GM12892 (cell line): ENCODE data around the gene IL3.

Source experiments
- DNase-seq: peaks from one replicate; pipeline ENCODE4 v3.0.0; 2011; ENCODE audit not compliant: insufficient read length
- FAIRE-seq: peaks from 2 replicates; lab custom pipeline; 2011; peaks lifted over from hg19 to GRCh38; lab: Jason Lieb, UNC
- POLR2A ChIP-seq: IDR thresholded peaks from 2 replicates; pipeline ENCODE4 v1.6.1; 2011; ENCODE audit warnings: low read depth, low read length, control low read depth
- POLR2AphosphoS5 ChIP-seq: IDR thresholded peaks from 2 replicates; pipeline ENCODE4 v1.6.1; 2011; ENCODE audit warnings: low read depth, low read length, control low read depth
- TAF1 ChIP-seq: IDR thresholded peaks from 2 replicates; pipeline ENCODE4 v1.6.1; 2011; ENCODE audit warnings: low read depth, mild to moderate bottlenecking, control low read depth, low read length, borderline replicate concordance

Gene IL3

DNA sequence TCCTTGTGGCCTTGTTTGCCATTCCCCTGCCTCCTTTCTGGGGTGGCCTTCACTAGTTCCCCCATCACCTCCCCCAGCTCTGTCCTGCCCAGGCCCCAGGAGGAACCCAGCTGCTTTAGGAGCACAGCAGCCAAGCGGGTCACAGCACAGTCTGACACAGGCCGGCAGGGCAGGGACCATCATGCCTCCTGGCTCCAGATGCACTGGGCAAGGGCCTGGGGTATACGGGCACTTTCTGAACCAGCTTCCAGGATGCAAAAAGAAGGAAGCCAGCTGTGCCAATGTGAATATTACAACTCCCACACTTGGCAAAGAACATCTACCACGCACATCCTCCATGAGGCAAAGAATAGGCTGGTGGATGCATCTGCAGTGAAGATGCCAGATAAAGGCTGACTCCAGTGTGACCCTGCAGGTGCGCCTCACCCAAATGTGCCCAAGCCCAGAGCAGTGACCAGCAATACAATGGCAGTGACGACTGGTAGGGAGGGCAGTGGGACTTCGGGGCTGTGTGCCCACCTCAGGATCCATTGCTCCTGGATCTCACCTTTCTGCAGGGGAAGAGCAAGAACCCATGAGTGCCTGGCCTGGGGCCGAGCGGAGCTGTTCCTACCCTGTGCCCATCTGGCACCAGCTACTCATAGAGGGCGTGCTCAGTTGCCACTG lies 6.3 kb upstream of the IL3 start:
- FAIRE-seq (no peak), DNase-seq (no peak)
- TF ChIP-seq POLR2AphosphoS5 (no peak), TAF1 (no peak), POLR2A (no peak)

DNA sequence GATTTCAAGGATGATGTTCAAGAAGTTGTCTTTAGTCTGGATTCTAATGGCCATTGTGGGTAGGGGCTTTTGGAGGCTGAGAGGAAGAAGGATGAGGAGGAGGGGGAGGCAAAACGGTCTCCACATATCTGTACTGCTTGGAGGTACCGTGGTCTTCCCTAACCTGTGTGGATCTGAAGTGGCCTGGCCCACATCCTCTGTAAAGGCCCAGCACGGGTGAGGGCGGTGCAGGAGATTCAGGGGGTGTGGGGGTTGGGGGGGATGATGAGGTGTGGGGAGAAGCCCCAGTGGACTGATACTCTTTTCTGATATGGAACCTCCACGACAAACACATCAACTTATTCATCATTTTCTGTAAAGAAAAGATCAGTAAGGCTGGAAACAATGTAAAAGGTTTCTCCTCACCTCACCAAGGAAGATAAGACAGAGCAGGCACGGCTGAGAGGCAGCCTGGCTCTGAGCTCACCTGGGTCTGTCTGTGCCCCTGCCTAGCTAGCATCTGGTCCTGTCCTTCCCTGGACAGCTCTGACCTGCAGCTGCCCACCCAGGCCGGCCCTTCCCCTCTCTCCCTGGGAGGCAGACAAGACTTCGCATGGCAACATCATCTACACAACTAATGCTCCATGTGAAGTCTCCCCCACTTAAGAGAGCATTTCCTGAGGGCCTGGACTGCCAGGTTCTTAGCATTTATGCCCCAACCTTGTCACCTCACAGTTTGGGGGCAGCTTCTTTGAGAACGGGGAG lies 5.6 kb upstream of the IL3 start:
- no peak for TF ChIP-seq TAF1
- no peak for TF ChIP-seq POLR2A
- TF ChIP-seq POLR2AphosphoS5, result no peak
- DNase-seq, result no peak
- FAIRE-seq, result no peak

DNA sequence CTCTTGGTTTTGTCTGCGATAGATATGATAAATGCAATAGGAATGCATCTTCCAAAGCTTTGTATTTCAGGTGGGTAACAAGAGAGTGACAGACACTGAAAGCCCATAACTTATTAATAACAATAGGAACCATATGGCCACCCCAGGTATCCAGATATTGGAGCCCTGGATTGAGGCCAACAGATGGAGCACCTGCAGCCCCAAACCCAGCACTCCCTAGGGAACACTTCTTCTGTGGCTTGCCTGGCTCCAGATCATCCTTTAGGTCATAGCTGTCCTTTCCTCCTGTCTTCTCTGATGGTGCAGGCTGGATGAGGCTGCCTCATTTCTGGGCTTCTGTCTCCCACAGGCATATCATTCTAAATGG lies 5.0 kb upstream of the IL3 start:
- FAIRE-seq, result no peak
- no peak for DNase-seq
- TF ChIP-seq TAF1 (no peak), POLR2A (no peak), POLR2AphosphoS5 (no peak)

DNA sequence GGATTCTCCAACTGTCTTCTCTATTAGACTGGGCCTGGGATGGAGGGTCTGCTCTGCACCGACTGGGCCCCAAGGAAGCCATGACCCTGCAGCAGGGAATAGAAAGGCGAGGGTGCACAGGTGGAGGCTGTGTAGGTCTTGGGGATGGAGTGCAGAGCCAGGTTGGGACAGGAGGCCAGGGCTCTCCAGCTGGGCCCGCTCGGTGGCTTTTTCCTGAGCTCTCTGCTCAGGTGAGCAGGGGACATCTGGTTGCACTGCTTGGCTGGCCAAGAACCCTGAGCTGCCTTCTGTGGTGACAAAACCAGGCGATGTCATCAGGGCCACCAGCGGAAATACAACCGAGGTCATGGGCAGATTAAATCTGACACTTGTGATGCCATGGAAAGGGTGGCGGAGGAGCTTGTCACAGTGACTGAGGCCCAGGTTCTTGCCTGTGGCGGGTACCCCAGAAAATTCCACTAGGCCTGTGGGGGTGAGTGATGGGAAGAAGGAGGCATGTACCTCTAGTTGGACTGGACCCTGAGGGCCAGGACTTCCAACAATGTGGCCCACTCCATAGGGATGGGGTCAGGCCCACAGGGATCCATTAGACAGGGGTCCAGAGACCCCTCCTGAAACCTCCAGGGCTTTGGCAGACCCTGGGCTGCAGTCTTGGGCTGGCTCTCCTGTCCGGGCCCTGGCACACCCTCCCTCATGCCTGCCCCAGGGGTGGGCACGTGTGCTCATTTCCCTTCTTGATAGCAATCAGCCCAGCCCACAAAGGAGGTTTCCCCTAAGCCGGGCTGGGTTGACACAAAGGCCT lies 4.4 kb upstream of the IL3 start:
- DNase-seq (peak; percentile 11), FAIRE-seq (no peak)
- TF ChIP-seq TAF1 (no peak), POLR2AphosphoS5 (no peak), POLR2A (no peak)

DNA sequence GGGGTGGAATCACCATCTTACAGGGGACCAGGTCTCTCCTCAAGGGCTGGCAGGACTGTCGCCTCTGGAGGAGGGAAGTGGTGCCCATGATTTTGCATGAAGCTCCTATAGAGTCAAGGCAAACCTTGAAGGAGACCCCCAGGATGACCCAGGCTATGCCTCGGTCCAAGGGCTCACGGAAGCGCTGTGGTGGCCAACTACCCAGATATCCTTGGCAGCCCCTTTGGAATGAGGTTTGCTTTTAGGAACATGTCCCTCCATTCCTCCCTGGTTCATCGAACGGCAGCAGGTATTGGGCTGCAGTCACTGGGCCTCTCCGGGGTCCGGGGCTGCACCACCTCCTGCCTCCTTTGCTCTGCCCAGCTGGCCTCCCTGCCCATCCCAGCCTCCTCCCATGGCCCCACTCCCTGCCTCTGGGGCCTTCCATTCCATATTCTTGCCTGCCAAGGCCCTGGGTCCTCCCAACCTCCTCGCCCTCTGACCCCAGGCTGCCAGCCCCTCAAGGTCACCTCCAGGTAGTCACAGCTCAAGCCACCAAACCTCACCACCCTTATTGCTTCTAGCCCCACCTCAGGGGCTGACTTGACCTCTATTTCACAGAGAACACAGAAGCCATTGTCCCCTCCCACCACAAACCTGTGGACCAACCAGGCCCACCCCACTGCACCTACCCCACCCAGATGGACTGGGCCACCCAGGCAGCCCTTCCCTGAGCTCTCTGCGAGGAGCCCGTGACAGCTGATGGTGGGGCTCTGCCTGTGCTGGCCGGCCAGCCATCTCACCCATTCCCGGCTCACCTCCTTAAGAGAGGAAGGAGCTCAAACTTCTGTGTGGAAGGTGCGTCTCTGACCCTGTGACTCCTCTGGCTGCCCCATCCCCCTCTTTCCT lies 3.6 kb upstream of the IL3 start:
- DNase-seq (peak; percentile 9), FAIRE-seq (no peak)
- TF ChIP-seq POLR2AphosphoS5, result no peak
- no peak for TF ChIP-seq POLR2A
- TF ChIP-seq TAF1, result no peak

DNA sequence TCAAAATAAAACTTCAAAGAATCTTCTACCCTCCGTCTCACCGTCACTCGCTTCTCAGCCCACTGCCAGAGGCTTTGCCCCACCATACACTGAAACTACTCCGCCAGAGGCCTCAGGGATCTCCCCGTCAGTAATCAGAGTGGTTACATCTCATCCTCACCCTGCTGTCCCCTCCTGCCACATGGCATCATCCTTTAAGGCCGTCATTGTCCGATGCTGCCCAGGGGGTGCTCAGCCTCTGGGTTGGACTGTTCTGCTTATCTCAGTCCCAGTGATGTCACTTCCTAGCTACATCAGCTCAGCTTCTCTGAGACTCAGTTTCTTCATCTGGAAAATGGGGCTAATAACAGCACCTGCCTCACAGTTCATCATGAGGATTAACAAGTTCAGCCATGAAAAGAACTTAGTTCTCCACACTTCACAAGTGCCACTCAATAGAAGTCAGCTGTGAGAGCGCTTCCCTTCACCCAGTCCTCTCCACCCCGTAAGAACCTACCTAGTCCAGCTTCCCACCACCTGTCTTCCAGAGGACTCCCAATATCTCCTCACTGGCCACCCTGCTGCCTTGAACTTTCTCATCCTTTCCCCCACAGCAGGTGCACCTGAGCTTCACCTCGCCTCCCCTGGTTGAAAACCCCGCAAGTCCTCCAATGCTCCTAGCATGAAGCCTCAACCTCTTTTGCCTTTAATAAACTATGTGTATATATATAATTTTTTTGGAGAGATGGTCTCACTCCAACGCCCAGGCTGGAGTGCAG lies 2.8 kb upstream of the IL3 start:
- DNase-seq, result peak; percentile 8
- no peak for FAIRE-seq
- no peak for TF ChIP-seq POLR2A

DNA sequence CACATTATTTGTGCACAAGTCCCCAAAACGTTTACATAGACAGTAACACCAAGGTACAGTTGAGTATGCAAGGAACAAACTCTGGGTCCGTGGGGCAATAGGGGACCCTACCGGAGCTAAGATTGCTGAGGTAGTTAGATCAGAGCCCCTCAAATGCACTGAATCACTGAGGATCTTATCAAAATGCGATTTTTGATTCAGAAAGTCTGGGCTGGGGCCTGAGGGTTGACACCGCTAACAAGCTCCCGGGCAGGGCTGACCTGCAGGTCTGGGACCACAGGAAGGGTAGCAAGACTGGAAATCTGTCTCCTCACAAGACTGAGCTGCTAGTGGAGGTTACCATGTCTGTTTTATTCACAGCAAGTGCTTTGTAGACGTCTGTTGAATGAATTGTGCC lies 1.8 kb upstream of the IL3 start:
- TF ChIP-seq POLR2AphosphoS5 (no peak), POLR2A (no peak), TAF1 (no peak)
- DNase-seq, result no peak
- FAIRE-seq, result no peak

DNA sequence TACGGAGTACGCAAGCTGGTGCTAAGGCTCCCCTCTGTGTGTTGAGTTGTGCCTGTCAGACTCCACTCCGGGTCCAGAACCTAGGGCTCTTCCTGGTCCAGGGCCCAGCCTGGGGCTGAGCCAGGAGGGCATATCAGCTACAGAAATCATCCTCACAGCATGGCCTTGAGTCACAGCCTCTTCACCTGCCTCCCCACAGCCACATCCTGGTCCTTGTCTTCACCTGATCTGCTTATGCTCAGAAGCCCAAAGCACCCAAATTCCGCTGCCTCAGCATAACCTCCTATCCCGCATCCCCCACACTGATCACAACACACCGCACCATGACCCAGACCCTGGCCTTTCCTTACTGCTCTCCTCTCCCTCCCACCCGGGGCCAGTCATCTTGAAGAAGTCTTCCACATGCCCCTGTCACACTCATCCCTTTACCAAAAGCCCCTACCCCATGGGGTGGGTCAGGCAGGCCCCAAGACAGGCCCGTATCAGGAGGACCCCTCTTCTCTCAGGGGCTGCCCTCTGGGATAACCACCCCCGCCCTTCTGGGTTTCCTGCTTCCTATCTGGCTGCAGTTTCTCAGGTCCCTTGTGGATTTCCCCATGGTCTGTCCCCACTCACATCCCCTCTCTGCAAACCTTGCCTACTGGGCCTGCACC lies 1.3 kb upstream of the IL3 start:
- DNase-seq (no peak), FAIRE-seq (no peak)
- no peak for TF ChIP-seq TAF1
- TF ChIP-seq POLR2AphosphoS5, result no peak
- no peak for TF ChIP-seq POLR2A

DNA sequence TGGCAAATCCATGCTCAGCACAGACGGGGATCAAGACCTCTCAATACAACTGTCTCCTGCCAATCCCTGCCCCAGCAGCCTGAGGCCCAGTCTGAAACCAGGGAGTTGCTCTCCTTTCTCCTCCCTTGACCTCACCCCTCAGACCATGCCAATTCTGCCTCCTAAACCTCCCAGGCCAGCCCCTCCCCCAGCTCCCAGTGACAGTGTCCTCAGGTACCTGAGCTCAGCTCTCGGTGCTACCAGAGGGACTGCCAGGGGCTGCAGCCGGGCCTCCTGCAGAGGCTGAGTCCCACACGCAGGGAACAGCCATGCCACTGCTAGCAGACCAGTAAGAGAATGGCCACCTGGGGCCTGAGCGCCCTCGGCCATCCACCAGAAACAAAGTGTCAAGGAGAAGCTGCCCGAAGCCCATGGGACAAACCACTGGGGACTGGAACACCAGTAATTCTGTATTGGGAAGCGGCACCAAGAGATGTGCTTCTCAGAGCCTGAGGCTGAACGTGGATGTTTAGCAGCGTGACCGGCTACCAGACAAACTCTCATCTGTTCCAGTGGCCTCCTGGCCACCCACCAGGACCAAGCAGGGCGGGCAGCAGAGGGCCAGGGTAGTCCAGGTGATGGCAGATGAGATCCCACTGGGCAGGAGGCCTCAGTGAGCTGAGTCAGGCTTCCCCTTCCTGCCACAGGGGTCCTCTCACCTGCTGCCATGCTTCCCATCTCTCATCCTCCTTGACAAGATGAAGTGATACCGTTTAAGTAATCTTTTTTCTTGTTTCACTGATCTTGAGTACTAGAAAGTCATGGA lies 557 bp upstream of the IL3 start:
- no peak for TF ChIP-seq TAF1
- TF ChIP-seq POLR2A, result no peak
- TF ChIP-seq POLR2AphosphoS5, result no peak
- DNase-seq (peak; percentile 9), FAIRE-seq (no peak)
